ENCODE data around the gene KIAA0586. TPM values are rescaled to one million over a fixed set of nuclear protein-coding genes. Genes with fewer than 3 reads are reported as not detected.

Gene KIAA0586
- total and polyA plus RNA-seq, 9 of the 15 experiments (the other 6 are each of a cell fraction or from before 2014, with no cell fraction given): 11.2 to 30.9 (median 22.6) TPM

DNA sequence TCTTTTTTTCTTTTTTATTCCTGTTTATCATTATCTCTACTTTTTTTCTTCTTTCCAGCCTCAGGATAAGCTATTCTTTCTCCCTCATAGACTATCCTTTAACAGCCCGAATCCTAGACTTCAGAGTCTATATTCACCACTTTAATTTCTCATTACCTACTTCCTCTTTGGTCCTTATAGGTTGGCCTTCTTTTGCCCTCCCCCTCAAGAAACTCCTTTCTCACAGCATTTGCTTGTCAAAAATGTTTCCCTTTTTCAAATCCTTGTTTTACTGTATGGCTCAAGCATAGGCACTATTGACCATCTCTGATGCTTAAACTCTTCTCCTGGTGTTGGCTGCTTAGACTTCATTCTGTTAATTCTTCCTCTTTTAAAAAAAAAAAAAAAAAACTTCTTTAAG is 52.5 kb downstream of the KIAA0586 start:
- intact Hi-C loops (cut with micrococcal nuclease): no loop called here
- H3K27ac ChIP-seq (ENCODE audit: extremely low read depth, low read depth, low read length): no peak overlapping the region
- CTCF ChIA-PET (ENCODE audit: low intra/inter-chr PET ratio): no interaction called here

More for the DNA sequence above, 52.5 kb downstream of the KIAA0586 start:
- no peak overlapping the region for H3K4me2 ChIP-seq (ENCODE audit: insufficient read depth, low read length)
- H3K27me3 ChIP-seq (ENCODE audit: control insufficient read depth in 2 of 2, insufficient read depth in 2 of 2, low read length in 2 of 2): no peaks in the 10 kb centered on the region
- H3K9me1 ChIP-seq (ENCODE audit: control insufficient read depth, insufficient read depth, low read length): no peaks in the 10 kb centered on the region
- H3K4me3 ChIP-seq: no peak overlapping the region
- FAIRE-seq: no peak
- H3K9ac ChIP-seq (ENCODE audit: insufficient read depth in 1 of 2, low read depth in 2 of 2, low read length in 2 of 2): no peak overlapping the region
- H4K20me1 ChIP-seq (replicated peaks; ENCODE audit: control insufficient read depth, insufficient read depth, low read length): no peaks in the 10 kb centered on the region
- DNase-seq (ENCODE audit: extremely low read depth in 1 of 4, low spot score in 3 of 4): no peak
- 67% methylated on average over 1 of the region's 1 CpG for WGBS (ENCODE audit: insufficient coverage, low coverage, missing lambda C conversion rate)
- no peaks in the 10 kb centered on the region for H3K4me1 ChIP-seq (replicated peaks in 1 of 2; ENCODE audit: control insufficient read depth in 2 of 2, insufficient read depth in 2 of 2, low read length in 2 of 2)
- no TSS peak for BruUV-seq (replicated peaks)
- POLR2A ChIA-PET: no interaction called here
- no peak overlapping the region for H2AFZ ChIP-seq (ENCODE audit: low read depth, low read length)
- no peak for ATAC-seq
- in situ Hi-C loops (cut with MboI): no loop called here
- H3K9me3 ChIP-seq (replicated peaks; ENCODE audit: control insufficient read depth, insufficient read depth, low read depth, low read length): no peaks in the 10 kb centered on the region
- TF ChIP-seq ATF1 (CRISPR knock-in tag; IDR thresholded peaks at IDR 0.05): no peak
- TF ChIP-seq ATF1 (tag; IDR thresholded peaks at IDR 0.05): no peak
- TF ChIP-seq ZNF384 (IDR thresholded peaks at IDR 0.05; ENCODE audit: low read depth, low read length): no peak
- TF ChIP-seq ATF7 (IDR thresholded peaks at IDR 0.05): no peak
- TF ChIP-seq ZNF408 (CRISPR knock-in tag; IDR thresholded peaks at IDR 0.05; ENCODE audit: low read depth): no peak
- TF ChIP-seq, protein P1, sequence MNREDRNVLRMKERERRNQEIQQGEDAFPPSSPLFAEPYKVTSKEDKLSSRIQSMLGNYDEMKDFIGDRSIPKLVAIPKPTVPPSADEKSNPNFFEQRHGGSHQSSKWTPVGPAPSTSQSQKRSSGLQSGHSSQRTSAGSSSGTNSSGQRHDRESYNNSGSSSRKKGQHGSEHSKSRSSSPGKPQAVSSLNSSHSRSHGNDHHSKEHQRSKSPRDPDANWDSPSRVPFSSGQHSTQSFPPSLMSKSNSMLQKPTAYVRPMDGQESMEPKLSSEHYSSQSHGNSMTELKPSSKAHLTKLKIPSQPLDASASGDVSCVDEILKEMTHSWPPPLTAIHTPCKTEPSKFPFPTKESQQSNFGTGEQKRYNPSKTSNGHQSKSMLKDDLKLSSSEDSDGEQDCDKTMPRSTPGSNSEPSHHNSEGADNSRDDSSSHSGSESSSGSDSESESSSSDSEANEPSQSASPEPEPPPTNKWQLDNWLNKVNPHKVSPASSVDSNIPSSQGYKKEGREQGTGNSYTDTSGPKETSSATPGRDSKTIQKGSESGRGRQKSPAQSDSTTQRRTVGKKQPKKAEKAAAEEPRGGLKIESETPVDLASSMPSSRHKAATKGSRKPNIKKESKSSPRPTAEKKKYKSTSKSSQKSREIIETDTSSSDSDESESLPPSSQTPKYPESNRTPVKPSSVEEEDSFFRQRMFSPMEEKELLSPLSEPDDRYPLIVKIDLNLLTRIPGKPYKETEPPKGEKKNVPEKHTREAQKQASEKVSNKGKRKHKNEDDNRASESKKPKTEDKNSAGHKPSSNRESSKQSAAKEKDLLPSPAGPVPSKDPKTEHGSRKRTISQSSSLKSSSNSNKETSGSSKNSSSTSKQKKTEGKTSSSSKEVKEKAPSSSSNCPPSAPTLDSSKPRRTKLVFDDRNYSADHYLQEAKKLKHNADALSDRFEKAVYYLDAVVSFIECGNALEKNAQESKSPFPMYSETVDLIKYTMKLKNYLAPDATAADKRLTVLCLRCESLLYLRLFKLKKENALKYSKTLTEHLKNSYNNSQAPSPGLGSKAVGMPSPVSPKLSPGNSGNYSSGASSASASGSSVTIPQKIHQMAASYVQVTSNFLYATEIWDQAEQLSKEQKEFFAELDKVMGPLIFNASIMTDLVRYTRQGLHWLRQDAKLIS (CRISPR knock-in tag; IDR thresholded peaks at IDR 0.05): no peak
- TF ChIP-seq, protein P2, sequence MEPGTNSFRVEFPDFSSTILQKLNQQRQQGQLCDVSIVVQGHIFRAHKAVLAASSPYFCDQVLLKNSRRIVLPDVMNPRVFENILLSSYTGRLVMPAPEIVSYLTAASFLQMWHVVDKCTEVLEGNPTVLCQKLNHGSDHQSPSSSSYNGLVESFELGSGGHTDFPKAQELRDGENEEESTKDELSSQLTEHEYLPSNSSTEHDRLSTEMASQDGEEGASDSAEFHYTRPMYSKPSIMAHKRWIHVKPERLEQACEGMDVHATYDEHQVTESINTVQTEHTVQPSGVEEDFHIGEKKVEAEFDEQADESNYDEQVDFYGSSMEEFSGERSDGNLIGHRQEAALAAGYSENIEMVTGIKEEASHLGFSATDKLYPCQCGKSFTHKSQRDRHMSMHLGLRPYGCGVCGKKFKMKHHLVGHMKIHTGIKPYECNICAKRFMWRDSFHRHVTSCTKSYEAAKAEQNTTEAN (CRISPR knock-in tag; IDR thresholded peaks at IDR 0.05): no peak
- H3K36me3 ChIP-seq (ENCODE audit: control insufficient read depth, insufficient read depth, low read length): peaks cover 13% of the 10 kb centered on the region; the same call in 2 of the 3 replicates
- no peaks in the 10 kb centered on the region for H3K79me2 ChIP-seq (ENCODE audit: control insufficient read depth, insufficient read depth, low read length)
